Naive thymus-derived CD4-positive, alpha-beta T cell (primary cell): ENCODE results near the gene SPATA9. TPM values are rescaled to one million over a fixed set of nuclear protein-coding genes. Genes with fewer than 3 reads are reported as not detected.

Experiments used
- ATAC-seq: fragments of 150-1000 bp; cut with Tn5 transposase; 2 replicates; pipeline ENCODE4 v1.10.0; 2021; ENCODE audit warnings: mild to moderate bottlenecking, moderate library complexity
- CTCF ChIA-PET: fragments of 350-600 bp; sonication (Branson Sonifier 250); formaldehyde crosslinking; loops from one replicate; lab custom pipeline; 2021; ENCODE audit warnings: antibody characterized with exemption; lab: Charles Lee
- POLR2A ChIA-PET: fragments of 350-600 bp; sonication (Branson Sonifier 250); formaldehyde crosslinking; loops from one replicate; lab custom pipeline; 2021; ENCODE audit warnings: antibody characterized with exemption, inconsistent platforms; lab: Charles Lee
- DNase-seq, 9 donors: peaks; one replicate each; pipeline versions ENCODE4 v3.0.0 to v3.0.0-alpha.2; 2020 to 2022; ENCODE audit warnings: mixed read lengths in 1 of 9
- H3K27ac ChIP-seq: one replicate; pipeline ENCODE4 v1.7.0; 2013; ENCODE audit warnings: mild to moderate bottlenecking, low read depth, low read length, moderate library complexity
- H3K27me3 ChIP-seq, 2 donors: one replicate each; pipeline ENCODE4 v1.7.0; 2013; ENCODE audit warnings: low read length in 2 of 2, mild to moderate bottlenecking in 2 of 2, moderate library complexity in 2 of 2; ENCODE audit not compliant: control insufficient read depth in 2 of 2, insufficient read depth in 2 of 2
- H3K36me3 ChIP-seq, 3 experiments: 1 replicate in 2 of 3; 2 replicates in 1 of 3; pipeline ENCODE4 v1.7.0; 2013; ENCODE audit warnings: low read length in 3 of 3, mild to moderate bottlenecking in 3 of 3, moderate library complexity in 1 of 3; ENCODE audit not compliant: insufficient read depth in 3 of 3, control insufficient read depth in 2 of 3
- H3K4me1 ChIP-seq, 2 donors: one replicate each; pipeline ENCODE4 v1.7.0; 2013; ENCODE audit warnings: low read length in 2 of 2, mild to moderate bottlenecking in 2 of 2, moderate library complexity in 1 of 2; ENCODE audit not compliant: control insufficient read depth in 2 of 2, insufficient read depth in 2 of 2
- H3K4me3 ChIP-seq: 2 replicates; pipeline ENCODE4 v1.7.0; 2013; ENCODE audit warnings: mild to moderate bottlenecking, low read length
- H3K9me3 ChIP-seq, 3 experiments: 1 replicate in 2 of 3; 2 replicates in 1 of 3; pipeline ENCODE4 v1.7.0; 2013; ENCODE audit warnings: low read length in 3 of 3; ENCODE audit not compliant: control insufficient read depth in 2 of 3
- H3K27ac Mint-ChIP-seq, 9 donors: one replicate each; pipeline ENCODE4 v1.8.0; 2020 to 2022; ENCODE audit warnings: mixed read lengths in 9 of 9, mild to moderate bottlenecking in 8 of 9, moderate library complexity in 5 of 9, inconsistent platforms in 2 of 9
- H3K27me3 Mint-ChIP-seq, 5 donors: one replicate each; pipeline ENCODE4 v1.8.0; 2021 to 2022; ENCODE audit warnings: mixed read lengths in 5 of 5, mild to moderate bottlenecking in 1 of 5
- H3K36me3 Mint-ChIP-seq, 5 donors: one replicate each; pipeline ENCODE4 v1.8.0; 2020 to 2022; ENCODE audit warnings: mixed read lengths in 5 of 5, mild to moderate bottlenecking in 3 of 5, inconsistent platforms in 1 of 5
- H3K4me1 Mint-ChIP-seq, 7 donors: one replicate each; pipeline ENCODE4 v1.8.0; 2020 to 2022; ENCODE audit warnings: mixed read lengths in 7 of 7, mild to moderate bottlenecking in 3 of 7, inconsistent platforms in 1 of 7
- H3K4me3 Mint-ChIP-seq, 10 donors: one replicate each; pipeline ENCODE4 v1.8.0; 2020 to 2022; ENCODE audit warnings: mild to moderate bottlenecking in 10 of 10, mixed read lengths in 10 of 10, moderate library complexity in 6 of 10, inconsistent platforms in 2 of 10
- H3K9me3 Mint-ChIP-seq, 11 donors: one replicate each; pipeline ENCODE4 v1.8.0; 2020 to 2022; ENCODE audit warnings: mixed read lengths in 11 of 11, mild to moderate bottlenecking in 4 of 11, inconsistent platforms in 1 of 11, moderate library complexity in 1 of 11
- intact Hi-C, 2 donors: fragments of 100-400 bp; cut with micrococcal nuclease; formaldehyde crosslinking; loops; one replicate each; pipeline ENCODE4 v1.15.1; 2023
- polyA plus RNA-seq, 2 donors: library from polyadenylated mRNA; unstranded; fragments of 300-500 nt; fragmentation: Illumina TruSeq; gene quantifications; one replicate each; pipeline ENCODE4 v1.2.3, GENCODE V29; 2021
- total RNA-seq, 6 experiments: library from RNA in 5 of 6; stranded (reverse) in 5 of 6; gene quantifications; 1 replicate in 5 of 6; 2 replicates in 1 of 6; pipeline ENCODE4 v1.2.3 and lab custom pipeline; 2021 to 2026

SPATA9 gene, protein sequence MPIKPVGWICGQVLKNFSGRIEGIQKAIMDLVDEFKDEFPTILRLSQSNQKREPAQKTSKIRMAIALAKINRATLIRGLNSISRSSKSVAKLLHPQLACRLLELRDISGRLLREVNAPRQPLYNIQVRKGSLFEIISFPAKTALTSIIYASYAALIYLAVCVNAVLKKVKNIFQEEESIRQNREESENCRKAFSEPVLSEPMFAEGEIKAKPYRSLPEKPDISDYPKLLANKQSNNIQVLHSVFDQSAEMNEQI
- total RNA-seq (under 1 TPM in 1 of 5 experiments, not detected in 4; 0.66 TPM), polyA plus RNA-seq (not detected), total RNA-seq (lab: John Stamatoyannopoulos, UW) (not detected)

DNA sequence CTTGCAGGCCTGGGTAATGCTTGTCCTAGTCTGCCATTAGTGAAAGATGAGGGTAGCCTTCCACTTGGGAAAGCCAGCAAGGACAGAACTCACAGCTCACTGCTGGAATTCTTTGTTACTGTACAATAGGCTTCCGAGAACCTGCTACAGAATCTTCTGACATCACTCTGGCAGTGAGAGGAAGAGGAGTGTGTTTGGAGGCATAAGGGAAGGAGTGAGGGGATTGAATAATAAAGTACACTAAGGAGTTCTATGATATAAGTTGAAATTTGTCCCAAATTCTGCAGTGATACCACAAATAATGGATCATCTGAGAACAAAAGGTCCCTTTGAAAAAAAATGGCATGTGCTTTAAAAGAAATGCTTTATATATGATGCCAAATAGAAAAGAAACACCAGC lies at the start of gene SPATA9:
TSS of gene SPATA9 (minus strand) at position 101 of the 400 bp plus-strand sequence. CDS start 137 bp downstream, outside the sequence.
- no peaks in the 10 kb centered on the region for H3K9me3 ChIP-seq
- Mint-ChIP-seq H3K4me1 (no peaks in the 10 kb centered on the region), H3K4me3 (no peak within 1 kb of the TSS), H3K27ac (no peak within 1 kb of the TSS), H3K36me3 (peaks cover 0 to 7% (median 0%) of the 10 kb centered on the region in 5 donors), H3K27me3 (peaks cover 0 to 43% (median 5%) of the 10 kb centered on the region in 5 donors), H3K9me3 (peaks cover 0 to 6% (median 0%) of the 10 kb centered on the region in 11 donors)
- no peaks in the 10 kb centered on the region for H3K36me3 ChIP-seq
- DNase-seq = no peak
- H3K4me1 ChIP-seq = no peaks in the 10 kb centered on the region
- H3K4me3 ChIP-seq = no peak within 1 kb of the TSS
- POLR2A ChIA-PET = no interaction called here
- no peak within 1 kb of the TSS for H3K27ac ChIP-seq
- intact Hi-C loops = no loop called here
- ATAC-seq = no peak
- CTCF ChIA-PET = no interaction called here
- H3K27me3 ChIP-seq = no peaks in the 10 kb centered on the region

DNA sequence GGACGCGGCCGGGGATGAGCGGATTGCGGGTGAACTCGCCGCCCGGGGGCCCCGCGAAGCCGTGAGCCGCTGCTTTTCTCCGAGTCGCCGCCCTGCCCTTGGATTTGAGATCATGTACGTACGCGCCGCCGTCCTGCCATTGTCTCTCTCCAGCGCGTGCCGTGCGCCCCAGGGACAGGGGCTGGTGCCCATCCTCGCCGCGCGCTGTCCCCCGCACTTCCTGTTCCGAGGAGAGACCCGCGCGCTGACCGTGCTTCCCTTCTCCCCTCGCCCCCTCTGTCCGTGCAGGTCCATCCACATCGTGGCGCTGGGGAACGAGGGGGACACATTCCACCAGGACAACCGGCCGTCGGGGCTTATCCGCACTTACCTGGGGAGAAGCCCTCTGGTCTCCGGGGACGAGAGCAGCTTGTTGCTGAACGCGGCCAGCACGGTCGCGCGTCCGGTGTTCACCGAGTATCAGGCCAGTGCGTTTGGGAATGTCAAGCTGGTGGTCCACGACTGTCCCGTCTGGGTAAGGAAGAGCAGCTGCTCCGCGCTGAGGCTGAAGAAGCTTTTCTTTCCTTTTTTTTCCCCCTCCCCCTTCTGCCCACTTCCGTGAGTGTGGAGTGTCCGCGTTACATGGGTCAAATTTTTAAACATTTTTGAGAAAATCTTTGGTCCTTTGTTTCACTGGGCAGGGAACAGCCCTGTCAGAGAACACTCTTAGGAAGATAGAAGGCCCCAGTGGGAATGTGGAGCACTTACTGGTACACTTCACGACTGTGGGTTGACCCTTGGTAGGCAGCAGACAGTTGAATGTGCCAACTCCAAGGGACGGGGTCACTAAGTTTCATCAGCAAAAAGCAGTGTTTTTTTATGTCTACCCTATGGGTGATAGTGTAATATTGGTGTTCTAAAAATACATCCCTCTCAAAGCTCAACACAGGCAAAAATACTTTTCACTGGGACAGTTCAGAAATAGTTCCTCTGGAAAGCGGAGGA lies 49.1 kb upstream of the SPATA9 start:
- peak overlapping the region; percentile 83 to 93 (median 86) for H3K4me3 Mint-ChIP-seq
- ATAC-seq = peak; percentile 17
- CTCF ChIA-PET = no interaction called here

DNA sequence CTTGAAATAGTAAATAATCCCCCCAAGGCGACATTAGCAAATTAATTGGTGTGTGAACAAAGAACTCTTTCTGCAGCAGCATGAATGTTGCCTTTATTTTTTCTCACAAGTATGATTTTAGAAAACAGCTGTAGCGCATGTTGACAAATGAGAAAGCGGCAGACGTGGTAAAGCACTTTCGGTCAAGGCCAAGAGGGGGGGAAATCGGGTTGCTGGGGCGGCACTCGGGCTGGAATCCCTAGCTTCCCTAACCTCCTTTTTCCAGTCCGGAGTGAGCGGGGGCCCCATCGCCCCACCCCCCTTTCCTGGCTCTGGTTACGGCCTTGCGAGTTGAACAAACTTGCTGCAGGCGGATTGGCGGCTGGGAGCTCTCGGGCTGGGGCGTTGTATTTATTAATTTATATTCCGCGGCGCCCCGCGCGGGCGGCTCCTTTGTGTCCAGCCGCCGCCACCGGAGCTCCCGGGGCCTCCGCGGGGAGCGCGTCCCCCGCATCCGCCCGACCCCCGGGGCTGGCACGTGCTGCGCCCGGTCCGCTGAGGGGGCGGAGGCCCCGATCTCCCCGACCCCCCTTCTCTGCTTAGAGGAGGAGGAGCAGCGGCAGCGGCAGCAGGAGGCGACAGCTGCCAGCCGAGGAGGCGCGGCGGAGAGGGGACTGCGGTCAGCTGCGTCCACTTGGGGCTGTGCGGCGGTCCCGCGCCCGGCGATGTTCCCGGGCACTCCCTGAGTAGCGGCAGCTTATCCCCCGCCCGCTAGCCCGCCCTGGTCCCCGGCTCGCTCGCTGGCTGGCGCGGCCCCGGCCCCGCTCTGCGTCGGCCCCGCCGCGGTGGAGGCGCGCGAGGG lies 48.2 kb upstream of the SPATA9 start, which contains the start of gene RHOBTB3:
TSS of gene RHOBTB3 (plus strand) at position 607 of the 841 bp plus-strand sequence. CDS start 347 bp downstream, outside the sequence.
- no peaks in the 10 kb centered on the region for H3K36me3 Mint-ChIP-seq
- POLR2A ChIA-PET = interaction anchor here (0.7 kb wide), 1 partner anchor 109 kb away, joined by 3 read pairs; no protein-coding TSS in a partner anchor

More for the DNA sequence above, 49.1 kb upstream of the SPATA9 start:
- Mint-ChIP-seq H3K36me3 (no peaks in the 10 kb centered on the region), H3K27ac (peak overlapping the region in 6 of 9 donors; percentile 13 to 84 (median 55)), H3K27me3 (peaks cover 6 to 76% (median 13%) of the 10 kb centered on the region in 5 donors), H3K9me3 (no peaks in the 10 kb centered on the region), H3K4me1 (peaks cover 29 to 79% (median 56%) of the 10 kb centered on the region in 7 donors)
- peak overlapping the region; percentile 9 for H3K27ac ChIP-seq
- peaks cover 0 to 20% of the 10 kb centered on the region in 2 donors for H3K4me1 ChIP-seq
- H3K4me3 ChIP-seq = peak overlapping the region; percentile 64
- peak in 8 of 9 donors; percentile 16 to 53 (median 39) for DNase-seq
- intact Hi-C loops = loop anchor here (2.0 to 5.0 kb wide), 6 partner anchors 29 to 177 kb away; partner anchors contain the start of genes ARSK (in 1 of the 2), RFESD (in 1 of the 2) and SKIC3 (in 1 of the 2)
- POLR2A ChIA-PET = no interaction called here
- H3K27me3 ChIP-seq = peaks cover 4 to 6% of the 10 kb centered on the region in 2 donors
- H3K36me3 ChIP-seq = no peaks in the 10 kb centered on the region
- no peaks in the 10 kb centered on the region for H3K9me3 ChIP-seq

DNA sequence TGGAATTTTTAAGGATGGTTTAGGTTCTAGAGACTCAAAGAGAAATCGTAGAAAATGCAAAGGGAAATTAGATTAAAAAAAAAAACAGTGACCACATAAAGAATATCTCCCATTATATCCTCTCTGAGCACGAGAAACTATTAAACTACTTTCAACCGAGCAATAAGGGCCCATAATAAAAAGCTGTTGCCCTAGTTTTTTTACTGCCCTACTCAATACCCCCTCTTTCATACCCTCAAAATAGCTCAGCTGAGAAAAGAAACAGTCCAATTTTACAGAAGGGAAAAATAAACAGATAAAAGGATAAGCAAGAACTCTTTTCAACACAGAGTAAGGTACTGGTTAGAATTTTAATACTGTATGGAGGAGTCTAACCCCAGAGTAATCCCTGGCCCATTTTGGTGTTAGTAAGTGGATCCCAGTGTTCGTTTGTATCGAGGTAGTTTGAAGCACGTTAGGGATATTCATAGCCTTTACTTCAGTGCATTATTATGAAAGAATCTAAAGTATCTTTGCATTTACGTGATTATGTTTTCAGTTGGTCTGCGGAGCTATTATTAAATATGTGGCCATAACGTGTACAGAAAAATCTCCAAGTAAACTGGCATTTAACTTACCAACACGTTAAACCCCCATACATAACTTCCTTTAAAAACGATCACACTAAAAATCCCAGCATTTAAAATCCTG lies 47.4 kb upstream of the SPATA9 start:
- Mint-ChIP-seq H3K4me1 (peaks cover 32 to 90% (median 61%) of the 10 kb centered on the region in 7 donors), H3K27me3 (peaks cover 6 to 80% (median 12%) of the 10 kb centered on the region in 5 donors), H3K9me3 (no peaks in the 10 kb centered on the region), H3K36me3 (no peaks in the 10 kb centered on the region), H3K4me3 (peak overlapping the region; percentile 74 to 94 (median 86)), H3K27ac (peak overlapping the region in 7 of 9 donors; percentile 30 to 88 (median 62))
- DNase-seq (no peak), ATAC-seq (no peak)
- no peak overlapping the region for H3K27ac ChIP-seq
- ChIA-PET POLR2A (interaction anchor here (0.7 kb wide), 1 partner anchor 108 kb away, joined by 3 read pairs; no protein-coding TSS in a partner anchor), CTCF (interaction anchor here (0.6 to 1.0 kb wide), 2 partner anchors 31 to 88 kb away, joined by 3 to 4 read pairs; no protein-coding TSS in a partner anchor)
- no peaks in the 10 kb centered on the region for H3K36me3 ChIP-seq
- intact Hi-C loops = loop anchor here (2.0 to 5.0 kb wide), 6 partner anchors 31 to 175 kb away; partner anchors contain the start of genes ARSK (in 1 of the 2), RFESD (in 1 of the 2) and SKIC3 (in 1 of the 2)
- peaks cover 0 to 20% of the 10 kb centered on the region in 2 donors for H3K4me1 ChIP-seq
- H3K4me3 ChIP-seq = peak overlapping the region; percentile 64
- peaks cover 4 to 6% of the 10 kb centered on the region in 2 donors for H3K27me3 ChIP-seq
- H3K9me3 ChIP-seq = no peaks in the 10 kb centered on the region

More for the DNA sequence above, 48.2 kb upstream of the SPATA9 start, which contains the start of gene RHOBTB3:
- Mint-ChIP-seq H3K27me3 (peaks cover 6 to 79% (median 13%) of the 10 kb centered on the region in 5 donors), H3K4me3 (peak within 1 kb of the TSS; percentile 83 to 94 (median 88)), H3K27ac (peak within 1 kb of the TSS in 8 of 9 donors; percentile 30 to 88 (median 62)), H3K9me3 (no peaks in the 10 kb centered on the region), H3K4me1 (peaks cover 32 to 88% (median 63%) of the 10 kb centered on the region in 7 donors)
- peak; percentile 20 to 58 (median 41) for DNase-seq
- H3K4me1 ChIP-seq = peaks cover 0 to 20% of the 10 kb centered on the region in 2 donors
- CTCF ChIA-PET = interaction anchor here (0.6 to 1.0 kb wide), 2 partner anchors 50 to 89 kb away, joined by 3 read pairs; no protein-coding TSS in a partner anchor
- H3K27me3 ChIP-seq = peaks cover 4 to 6% of the 10 kb centered on the region in 2 donors
- no peaks in the 10 kb centered on the region for H3K9me3 ChIP-seq
- H3K27ac ChIP-seq = peak within 1 kb of the TSS; percentile 9
- ATAC-seq = peak; percentile 77
- peak within 1 kb of the TSS; percentile 64 for H3K4me3 ChIP-seq
- intact Hi-C loops = loop anchor here (2.0 to 5.0 kb wide), 6 partner anchors 30 to 176 kb away; partner anchors contain the start of genes ARSK (in 1 of the 2), RFESD (in 1 of the 2) and SKIC3 (in 1 of the 2)
- no peaks in the 10 kb centered on the region for H3K36me3 ChIP-seq
